Activated CD8-positive, alpha-beta T cell treated with anti-CD3 and anti-CD28 coated beads for 36 hours (primary cell): ENCODE measurements around the gene ATG13. TPM values are rescaled to one million over a fixed set of nuclear protein-coding genes. Genes with fewer than 3 reads are reported as not detected.

Experiments used
- ATAC-seq: fragments of 200-7000 bp; cut with Tn5 transposase; one replicate; pipeline ENCODE4 v1.10.0; 2021; ENCODE audit warnings: mild to moderate bottlenecking, moderate library complexity
- CTCF ChIA-PET: fragments of 350-600 bp; sonication (Branson Sonifier 250); formaldehyde crosslinking; loops from one replicate; lab custom pipeline; 2021; ENCODE audit warnings: antibody characterized with exemption; lab: Charles Lee
- POLR2A ChIA-PET: fragments of 350-600 bp; sonication (Branson Sonifier 250); formaldehyde crosslinking; loops from one replicate; lab custom pipeline; 2021; ENCODE audit warnings: antibody characterized with exemption; lab: Charles Lee
- DNase-seq: peaks from one replicate; pipeline ENCODE4 v3.0.0-alpha.2; 2020
- H3K27ac Mint-ChIP-seq: one replicate; pipeline ENCODE4 v1.8.0; 2021; ENCODE audit warnings: mild to moderate bottlenecking, mixed read lengths
- H3K27me3 Mint-ChIP-seq: one replicate; pipeline ENCODE4 v1.8.0; 2021; ENCODE audit warnings: mixed read lengths
- H3K36me3 Mint-ChIP-seq: one replicate; pipeline ENCODE4 v1.8.0; 2021; ENCODE audit warnings: low read depth, mixed read lengths
- H3K4me1 Mint-ChIP-seq: one replicate; pipeline ENCODE4 v1.8.0; 2021; ENCODE audit warnings: low read depth, mixed read lengths
- H3K4me3 Mint-ChIP-seq: one replicate; pipeline ENCODE4 v1.8.0; 2021; ENCODE audit warnings: mild to moderate bottlenecking, moderate library complexity, mixed read lengths
- H3K9me3 Mint-ChIP-seq: one replicate; pipeline ENCODE4 v1.8.0; 2021; ENCODE audit warnings: mixed read lengths
- intact Hi-C: fragments of 100-400 bp; cut with micrococcal nuclease; formaldehyde crosslinking; loops from one replicate; pipeline ENCODE4 v1.10.0; 2022
- total RNA-seq, 2 experiments: library from RNA; stranded (reverse); gene quantifications; one replicate each; pipeline ENCODE4 v1.2.3, GENCODE V29; 2021
- TF ChIP-seq, protein P1 (sequence below): fragments of 200-600 bp; IDR thresholded peaks from one replicate; pipeline ENCODE4 v1.8.0; 2022; ENCODE audit warnings: antibody characterized with exemption, mild to moderate bottlenecking

The ATG13 gene
- total RNA-seq, 2 experiments from 2014 or later: 53.4 to 61.2 TPM

DNA sequence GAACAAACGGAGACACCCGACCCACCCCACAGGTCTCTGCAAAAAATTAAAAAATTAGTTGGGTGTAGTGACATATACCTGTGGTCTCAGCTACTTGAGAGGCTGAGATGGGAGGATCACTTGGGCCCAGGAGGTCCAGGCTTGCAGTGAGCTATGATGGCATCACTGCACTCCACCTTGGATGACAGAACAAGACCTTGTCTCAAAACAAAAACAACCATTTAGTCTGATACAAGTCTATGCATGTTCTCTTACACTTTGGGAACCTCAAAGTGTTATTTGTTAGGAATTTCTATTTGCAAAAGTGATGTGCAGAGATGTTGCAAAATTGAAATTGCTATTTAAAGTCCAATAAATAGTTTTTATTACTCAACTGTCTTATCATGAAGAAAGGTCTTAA is 14.3 kb downstream of the ATG13 start:
- DNase-seq: no peak
- no peak for ATAC-seq
- Mint-ChIP-seq H3K4me3 (no peak overlapping the region), H3K27ac (no peak overlapping the region), H3K9me3 (no peaks in the 10 kb centered on the region), H3K36me3 (peaks cover 3% of the 10 kb centered on the region), H3K4me1 (peaks cover 7% of the 10 kb centered on the region), H3K27me3 (no peaks in the 10 kb centered on the region)
- TF ChIP-seq, protein P1, sequence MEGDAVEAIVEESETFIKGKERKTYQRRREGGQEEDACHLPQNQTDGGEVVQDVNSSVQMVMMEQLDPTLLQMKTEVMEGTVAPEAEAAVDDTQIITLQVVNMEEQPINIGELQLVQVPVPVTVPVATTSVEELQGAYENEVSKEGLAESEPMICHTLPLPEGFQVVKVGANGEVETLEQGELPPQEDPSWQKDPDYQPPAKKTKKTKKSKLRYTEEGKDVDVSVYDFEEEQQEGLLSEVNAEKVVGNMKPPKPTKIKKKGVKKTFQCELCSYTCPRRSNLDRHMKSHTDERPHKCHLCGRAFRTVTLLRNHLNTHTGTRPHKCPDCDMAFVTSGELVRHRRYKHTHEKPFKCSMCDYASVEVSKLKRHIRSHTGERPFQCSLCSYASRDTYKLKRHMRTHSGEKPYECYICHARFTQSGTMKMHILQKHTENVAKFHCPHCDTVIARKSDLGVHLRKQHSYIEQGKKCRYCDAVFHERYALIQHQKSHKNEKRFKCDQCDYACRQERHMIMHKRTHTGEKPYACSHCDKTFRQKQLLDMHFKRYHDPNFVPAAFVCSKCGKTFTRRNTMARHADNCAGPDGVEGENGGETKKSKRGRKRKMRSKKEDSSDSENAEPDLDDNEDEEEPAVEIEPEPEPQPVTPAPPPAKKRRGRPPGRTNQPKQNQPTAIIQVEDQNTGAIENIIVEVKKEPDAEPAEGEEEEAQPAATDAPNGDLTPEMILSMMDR: no peak
- CTCF ChIA-PET: interaction anchor here (1.2 kb wide), 1 partner anchor 13 kb away, joined by 3 read pairs; no protein-coding TSS in a partner anchor
- POLR2A ChIA-PET: interaction anchor here (1.0 to 1.1 kb wide), 2 partner anchors 33 to 37 kb away, joined by 3 to 4 read pairs; partner anchors contain the start of gene AMBRA1
- intact Hi-C loops: no loop called here

DNA sequence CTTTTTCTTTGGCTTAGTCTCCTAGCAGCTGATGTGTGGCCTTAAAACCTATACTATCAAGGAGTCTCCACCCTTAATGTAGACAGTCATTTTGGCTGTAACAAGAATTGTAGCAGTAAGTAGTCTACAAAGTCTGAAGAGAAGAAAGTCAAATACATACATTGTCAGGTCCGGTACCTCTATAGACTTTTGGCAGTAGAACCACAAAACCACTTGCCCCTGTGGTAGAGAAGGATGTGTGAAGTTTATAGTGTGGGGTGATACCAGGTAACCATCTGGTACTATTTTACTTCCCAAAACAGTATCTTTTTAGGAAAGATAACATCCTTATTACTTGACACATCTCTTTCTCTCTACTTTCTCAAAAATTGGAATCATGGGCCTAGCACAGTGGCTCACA is 15.1 kb downstream of the ATG13 start:
- TF ChIP-seq, protein P1: no peak
- Mint-ChIP-seq H3K27ac (peak overlapping the region; percentile 35), H3K27me3 (no peaks in the 10 kb centered on the region), H3K4me3 (no peak overlapping the region), H3K9me3 (no peaks in the 10 kb centered on the region), H3K36me3 (peaks cover 3% of the 10 kb centered on the region), H3K4me1 (peaks cover 7% of the 10 kb centered on the region)
- CTCF ChIA-PET: no interaction called here
- POLR2A ChIA-PET: interaction anchor here (1.0 to 1.1 kb wide), 2 partner anchors 32 to 38 kb away, joined by 3 to 4 read pairs; partner anchors contain the start of gene AMBRA1
- intact Hi-C loops: no loop called here
- no peak for ATAC-seq
- DNase-seq: no peak

DNA sequence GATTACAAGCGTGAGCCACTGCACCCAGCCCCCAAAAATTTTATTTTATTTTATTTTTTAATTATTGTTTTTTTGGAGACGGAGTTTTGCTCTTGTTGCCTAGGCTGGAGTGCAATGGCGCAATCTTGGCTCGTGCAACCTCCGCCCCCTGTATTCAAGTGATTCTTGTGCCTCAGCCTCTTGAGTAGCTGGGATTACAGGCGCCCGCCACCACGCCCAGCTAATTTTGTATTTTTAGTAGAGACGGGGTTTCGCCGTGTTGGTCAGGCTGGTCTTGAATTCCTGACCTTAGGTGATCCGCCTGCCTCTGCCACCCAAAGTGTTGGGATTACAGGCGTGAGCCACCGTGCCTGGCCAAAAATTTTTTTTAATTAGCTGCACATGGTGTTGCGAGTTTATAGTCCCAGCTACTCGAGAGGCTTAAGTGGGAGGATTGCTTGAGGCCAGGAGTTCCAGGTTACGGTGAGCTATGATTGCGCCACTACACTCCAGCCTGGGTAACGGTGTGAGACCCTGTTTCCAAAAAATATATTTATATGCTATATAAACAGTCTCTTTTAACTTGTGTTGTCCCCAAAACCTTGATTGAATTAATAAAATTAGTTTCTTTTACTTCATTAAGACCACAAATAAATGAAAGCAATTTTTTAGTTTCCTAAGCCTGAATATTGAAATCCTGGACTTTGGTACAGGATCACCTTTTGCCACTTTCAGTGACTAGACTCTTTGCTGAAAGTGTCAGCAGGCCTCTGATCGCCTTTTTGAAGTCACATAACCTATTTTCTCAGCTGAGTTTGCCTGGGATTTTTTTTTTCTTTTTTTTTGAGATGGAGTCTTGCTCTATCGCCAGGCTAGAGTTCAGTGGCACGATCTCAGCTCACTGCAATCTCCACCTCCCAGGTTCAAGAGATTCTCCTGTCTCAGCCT is 16.2 kb downstream of the ATG13 start:
- intact Hi-C loops: no loop called here
- CTCF ChIA-PET: interaction anchor here (1.8 kb wide), 1 partner anchor 15 kb away, joined by 9 read pairs; the partner anchor contains the start of genes ATG13 and HARBI1
- Mint-ChIP-seq H3K27me3 (no peaks in the 10 kb centered on the region), H3K4me1 (peaks cover 9% of the 10 kb centered on the region), H3K9me3 (no peaks in the 10 kb centered on the region), H3K4me3 (no peak overlapping the region), H3K27ac (no peak overlapping the region), H3K36me3 (peaks cover 6% of the 10 kb centered on the region)
- TF ChIP-seq, protein P1: no peak
- POLR2A ChIA-PET: interaction anchor here (0.6 to 1.0 kb wide), 2 partner anchors 9 to 93 kb away, joined by 3 to 4 read pairs; no protein-coding TSS in a partner anchor
- DNase-seq (no peak), ATAC-seq (no peak)

DNA sequence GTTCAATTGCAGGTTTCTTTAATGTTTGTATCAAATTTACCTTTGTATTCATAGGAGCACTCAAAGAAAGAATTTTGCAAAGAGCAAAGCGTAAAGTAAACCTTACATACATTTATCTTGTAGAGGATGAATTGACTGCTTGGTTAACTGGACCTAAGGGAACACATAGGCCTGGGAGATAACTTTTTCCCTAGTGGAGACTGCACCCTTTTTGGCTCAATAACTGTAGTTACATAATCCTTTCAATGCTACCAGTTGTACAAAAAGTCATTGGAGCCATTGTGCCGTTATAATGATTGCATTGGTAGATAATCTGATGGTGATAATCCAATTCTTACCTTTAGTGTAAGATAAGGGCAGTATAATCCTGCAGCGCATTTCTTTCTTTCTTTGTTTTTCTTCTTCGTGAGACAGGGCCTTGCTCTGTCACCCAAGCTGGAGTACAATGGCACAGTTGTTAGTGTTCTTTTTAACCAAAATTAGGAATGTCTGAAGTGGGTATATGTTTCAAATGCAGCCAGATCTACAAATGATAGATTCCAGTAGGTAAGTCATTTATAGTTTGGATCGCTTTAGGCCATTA is 18.3 kb downstream of the ATG13 start:
- ChIA-PET POLR2A (no interaction called here), CTCF (no interaction called here)
- Mint-ChIP-seq H3K4me1 (peaks cover 12% of the 10 kb centered on the region), H3K4me3 (no peak overlapping the region), H3K9me3 (no peaks in the 10 kb centered on the region), H3K36me3 (peaks cover 16% of the 10 kb centered on the region), H3K27ac (no peak overlapping the region), H3K27me3 (no peaks in the 10 kb centered on the region)
- intact Hi-C loops: no loop called here
- DNase-seq (no peak), ATAC-seq (no peak)
- TF ChIP-seq, protein P1: no peak
